GM12891 (cell line): Measurements from ENCODE around the gene STT3A.

Experiments used
- POLR2A ChIP-seq: IDR thresholded peaks from 2 replicates; pipeline ENCODE4 v1.6.1; 2011; ENCODE audit warnings: low read depth, low read length, control low read depth
- SPI1 ChIP-seq: IDR thresholded peaks from 2 replicates; pipeline ENCODE4 v1.6.1; 2011; ENCODE audit warnings: low read depth, low read length, control low read depth

GRCh38 chr11:125667151-125667550, 74.5 kb downstream of the STT3A start:
- TF ChIP-seq SPI1 (no peak), POLR2A (no peak)
